Epithelial cell of proximal tubule (primary cell): ENCODE results near the gene MAN2B1. TPM values are rescaled to one million over a fixed set of nuclear protein-coding genes. Genes with fewer than 3 reads are reported as not detected.

Experiments used
- DNase-seq: peaks from one replicate; pipeline ENCODE4 v3.0.0-alpha.2; 2011; ENCODE audit warnings: low read depth
- H3K4me3 ChIP-seq: 2 replicates; pipeline ENCODE4 v1.5.1; 2011; ENCODE audit warnings: low read depth, mild to moderate bottlenecking, low read length
- CTCF ChIP-seq: conservative IDR thresholded peaks from 2 replicates; pipeline ENCODE4 v1.5.1; 2012; ENCODE audit warnings: low read depth, mild to moderate bottlenecking, low read length
- total RNA-seq: library from RNA; depleted of rRNA; stranded (reverse); fragments of >200 nt; gene quantifications from 2 replicates; pipeline ENCODE4 v1.2.3, GENCODE V29; 2015

MAN2B1 gene
- total RNA-seq, 1 donor from 2014 or later = 64.2 TPM

GRCh38 chr19:12664406-12665280 lies 1.9 kb downstream of the MAN2B1 start:
- no peak for TF ChIP-seq CTCF
- DNase-seq = no peak

GRCh38 chr19:12660980-12661379 lies 5.6 kb downstream of the MAN2B1 start:
- no peak for DNase-seq
- TF ChIP-seq CTCF = no peak

More at GRCh38 chr19:12664406-12665280, 1.9 kb downstream of the MAN2B1 start:
- no peak overlapping the region for H3K4me3 ChIP-seq

GRCh38 chr19:12657966-12658365 lies 8.6 kb downstream of the MAN2B1 start:
- DNase-seq = no peak
- H3K4me3 ChIP-seq = no peak overlapping the region
- peak; percentile 8 for TF ChIP-seq CTCF

More at GRCh38 chr19:12660980-12661379, 5.6 kb downstream of the MAN2B1 start:
- H3K4me3 ChIP-seq = no peak overlapping the region

- no peak for TF ChIP-seq CTCF
- no peak overlapping the region for H3K4me3 ChIP-seq
- DNase-seq = no peak
Measured at GRCh38 chr19:12656899-12657571, 9.5 kb downstream of the MAN2B1 start.

- no peak for DNase-seq
- TF ChIP-seq CTCF = no peak
- H3K4me3 ChIP-seq = no peak overlapping the region
Measured at GRCh38 chr19:12655546-12655945, 11.0 kb downstream of the MAN2B1 start.

GRCh38 chr19:12652219-12652618 lies 14.3 kb downstream of the MAN2B1 start:
- no peak overlapping the region for H3K4me3 ChIP-seq
- no peak for DNase-seq
- no peak for TF ChIP-seq CTCF
